Measurements from ENCODE around the gene PDE6C.

The PDE6C gene

DNA sequence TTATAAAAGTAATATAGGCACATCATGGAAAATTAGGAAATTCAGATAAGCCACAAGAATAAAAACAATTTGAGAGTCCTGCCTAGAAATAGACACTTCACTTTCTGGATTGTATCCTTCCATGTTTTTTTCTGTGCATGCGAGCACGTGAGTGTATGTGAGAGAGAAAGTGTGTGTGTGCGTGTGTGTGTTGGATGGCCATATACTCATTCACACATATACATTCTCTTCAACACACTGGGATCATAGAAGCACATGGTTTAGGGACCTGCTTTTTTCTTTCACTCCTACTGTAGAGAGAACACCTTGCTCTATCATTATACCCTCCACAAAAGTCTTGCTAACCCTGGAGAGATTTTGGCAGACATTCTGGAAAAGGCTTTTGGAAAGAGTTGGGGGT is 38.4 kb upstream of the PDE6C start:
- TF ChIP-seq, protein P1, sequence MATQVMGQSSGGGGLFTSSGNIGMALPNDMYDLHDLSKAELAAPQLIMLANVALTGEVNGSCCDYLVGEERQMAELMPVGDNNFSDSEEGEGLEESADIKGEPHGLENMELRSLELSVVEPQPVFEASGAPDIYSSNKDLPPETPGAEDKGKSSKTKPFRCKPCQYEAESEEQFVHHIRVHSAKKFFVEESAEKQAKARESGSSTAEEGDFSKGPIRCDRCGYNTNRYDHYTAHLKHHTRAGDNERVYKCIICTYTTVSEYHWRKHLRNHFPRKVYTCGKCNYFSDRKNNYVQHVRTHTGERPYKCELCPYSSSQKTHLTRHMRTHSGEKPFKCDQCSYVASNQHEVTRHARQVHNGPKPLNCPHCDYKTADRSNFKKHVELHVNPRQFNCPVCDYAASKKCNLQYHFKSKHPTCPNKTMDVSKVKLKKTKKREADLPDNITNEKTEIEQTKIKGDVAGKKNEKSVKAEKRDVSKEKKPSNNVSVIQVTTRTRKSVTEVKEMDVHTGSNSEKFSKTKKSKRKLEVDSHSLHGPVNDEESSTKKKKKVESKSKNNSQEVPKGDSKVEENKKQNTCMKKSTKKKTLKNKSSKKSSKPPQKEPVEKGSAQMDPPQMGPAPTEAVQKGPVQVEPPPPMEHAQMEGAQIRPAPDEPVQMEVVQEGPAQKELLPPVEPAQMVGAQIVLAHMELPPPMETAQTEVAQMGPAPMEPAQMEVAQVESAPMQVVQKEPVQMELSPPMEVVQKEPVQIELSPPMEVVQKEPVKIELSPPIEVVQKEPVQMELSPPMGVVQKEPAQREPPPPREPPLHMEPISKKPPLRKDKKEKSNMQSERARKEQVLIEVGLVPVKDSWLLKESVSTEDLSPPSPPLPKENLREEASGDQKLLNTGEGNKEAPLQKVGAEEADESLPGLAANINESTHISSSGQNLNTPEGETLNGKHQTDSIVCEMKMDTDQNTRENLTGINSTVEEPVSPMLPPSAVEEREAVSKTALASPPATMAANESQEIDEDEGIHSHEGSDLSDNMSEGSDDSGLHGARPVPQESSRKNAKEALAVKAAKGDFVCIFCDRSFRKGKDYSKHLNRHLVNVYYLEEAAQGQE (IDR thresholded peaks at IDR 0.05; ENCODE audit: low read depth): no peak
- no peak for TF ChIP-seq TEAD4 (IDR thresholded peaks at IDR 0.05)
- no peak for TF ChIP-seq RAD21 (IDR thresholded peaks at IDR 0.05; ENCODE audit: low read depth)
- no peak for TF ChIP-seq FOXM1 (IDR thresholded peaks at IDR 0.05; ENCODE audit: borderline replicate concordance, low read depth)
- no peak for TF ChIP-seq EGR1 (IDR thresholded peaks at IDR 0.05)

DNA sequence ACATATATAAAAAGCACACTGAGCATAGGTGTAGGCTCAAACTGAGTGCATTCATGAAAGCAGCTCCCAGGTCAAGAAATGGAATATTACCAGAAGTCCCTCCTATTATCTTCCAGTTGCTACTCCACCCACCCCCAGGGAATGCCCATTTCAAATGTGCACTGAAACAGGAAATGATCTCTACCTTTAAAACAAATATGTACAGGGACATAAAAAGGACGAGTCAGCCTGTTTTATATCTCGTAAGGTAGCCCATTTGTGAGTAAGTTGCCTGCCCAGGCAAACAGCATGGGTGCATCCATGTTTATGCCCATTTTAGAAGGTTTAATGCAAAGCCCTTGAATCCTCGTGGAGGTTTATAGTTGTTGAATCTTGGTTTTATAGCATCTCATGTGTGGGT is 35.4 kb upstream of the PDE6C start:
- TF ChIP-seq TCF12 (IDR thresholded peaks at IDR 0.05; ENCODE audit: low read depth) (no peak), TAF1 (IDR thresholded peaks at IDR 0.05; ENCODE audit: low read depth) (no peak), NFIC (IDR thresholded peaks at IDR 0.05) (no peak), CEBPB (IDR thresholded peaks at IDR 0.05) (no peak), YY1 (IDR thresholded peaks at IDR 0.05; ENCODE audit: low read depth) (no peak), TEAD4 (IDR thresholded peaks at IDR 0.05) (no peak), CREB1 (IDR thresholded peaks at IDR 0.05; ENCODE audit: low read depth) (no peak)

DNA sequence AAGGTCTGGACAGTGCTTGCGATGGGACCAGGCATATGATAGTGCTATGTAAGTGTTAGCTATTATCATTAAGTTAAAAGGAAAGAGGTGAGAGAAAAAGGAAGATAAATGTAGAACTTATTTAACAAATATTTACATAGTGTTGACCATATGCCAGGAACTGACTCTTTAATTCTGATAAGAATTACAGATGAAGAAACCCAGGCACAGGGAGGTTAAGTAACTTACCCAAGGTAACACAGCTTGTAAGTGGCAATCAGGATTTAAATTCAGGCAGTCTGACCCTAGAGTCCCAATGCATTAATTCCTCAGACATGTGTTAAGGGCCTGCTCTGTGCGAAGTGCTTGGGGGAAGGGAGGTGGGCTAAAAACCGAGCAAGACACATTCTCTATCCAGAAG is 34.8 kb upstream of the PDE6C start:
- TF ChIP-seq FOXM1 (IDR thresholded peaks at IDR 0.05; ENCODE audit: borderline replicate concordance, low read depth) (no peak), YY1 (IDR thresholded peaks at IDR 0.05; ENCODE audit: low read depth) (no peak), TAF1 (IDR thresholded peaks at IDR 0.05; ENCODE audit: low read depth) (no peak)
- TF ChIP-seq, protein P1 (IDR thresholded peaks at IDR 0.05; ENCODE audit: low read depth): no peak

DNA sequence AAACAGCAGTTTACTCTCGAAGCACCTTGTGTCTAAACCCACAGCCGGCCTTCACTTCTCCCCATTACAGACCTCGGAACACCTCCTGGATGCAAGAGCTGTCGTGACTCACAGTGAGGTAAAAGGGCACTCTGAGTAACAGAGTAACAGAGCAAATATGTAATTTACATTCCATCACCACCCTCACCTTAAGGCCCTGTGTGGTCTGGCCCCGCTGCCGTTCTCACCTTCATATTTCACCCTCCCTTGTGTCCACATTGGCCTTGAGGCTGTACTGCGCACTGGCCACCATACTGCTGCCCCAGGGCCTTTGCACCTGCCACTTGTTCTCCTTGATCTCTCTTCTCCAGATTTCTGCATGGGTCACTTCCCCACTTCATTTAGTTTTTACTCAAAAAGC is 33.2 kb upstream of the PDE6C start:
- no peak for TF ChIP-seq CEBPB (IDR thresholded peaks at IDR 0.05)
- no peak for TF ChIP-seq TAF1 (IDR thresholded peaks at IDR 0.05; ENCODE audit: low read depth)
- no peak for TF ChIP-seq EGR1 (IDR thresholded peaks at IDR 0.05)
- TF ChIP-seq CREB1 (IDR thresholded peaks at IDR 0.05; ENCODE audit: low read depth): no peak
- no peak for TF ChIP-seq TEAD4 (IDR thresholded peaks at IDR 0.05)
- TF ChIP-seq NFIC (IDR thresholded peaks at IDR 0.05): no peak
- TF ChIP-seq, protein P2, sequence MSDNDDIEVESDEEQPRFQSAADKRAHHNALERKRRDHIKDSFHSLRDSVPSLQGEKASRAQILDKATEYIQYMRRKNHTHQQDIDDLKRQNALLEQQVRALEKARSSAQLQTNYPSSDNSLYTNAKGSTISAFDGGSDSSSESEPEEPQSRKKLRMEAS (IDR thresholded peaks at IDR 0.05): no peak
- TF ChIP-seq RAD21 (IDR thresholded peaks at IDR 0.05; ENCODE audit: low read depth): no peak
- no peak for TF ChIP-seq ZBTB7A (IDR thresholded peaks at IDR 0.05; ENCODE audit: low read depth)
- no peak for TF ChIP-seq FOXM1 (IDR thresholded peaks at IDR 0.05; ENCODE audit: borderline replicate concordance, low read depth)
- TF ChIP-seq, protein P3, sequence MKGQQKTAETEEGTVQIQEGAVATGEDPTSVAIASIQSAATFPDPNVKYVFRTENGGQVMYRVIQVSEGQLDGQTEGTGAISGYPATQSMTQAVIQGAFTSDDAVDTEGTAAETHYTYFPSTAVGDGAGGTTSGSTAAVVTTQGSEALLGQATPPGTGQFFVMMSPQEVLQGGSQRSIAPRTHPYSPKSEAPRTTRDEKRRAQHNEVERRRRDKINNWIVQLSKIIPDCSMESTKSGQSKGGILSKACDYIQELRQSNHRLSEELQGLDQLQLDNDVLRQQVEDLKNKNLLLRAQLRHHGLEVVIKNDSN (IDR thresholded peaks at IDR 0.05): no peak
- TF ChIP-seq TCF12 (IDR thresholded peaks at IDR 0.05; ENCODE audit: low read depth): no peak
- no peak for TF ChIP-seq YY1 (IDR thresholded peaks at IDR 0.05; ENCODE audit: low read depth)
- TF ChIP-seq, protein P1 (IDR thresholded peaks at IDR 0.05; ENCODE audit: low read depth): no peak
- no peak for TF ChIP-seq EP300 (IDR thresholded peaks at IDR 0.05; ENCODE audit: borderline replicate concordance)

DNA sequence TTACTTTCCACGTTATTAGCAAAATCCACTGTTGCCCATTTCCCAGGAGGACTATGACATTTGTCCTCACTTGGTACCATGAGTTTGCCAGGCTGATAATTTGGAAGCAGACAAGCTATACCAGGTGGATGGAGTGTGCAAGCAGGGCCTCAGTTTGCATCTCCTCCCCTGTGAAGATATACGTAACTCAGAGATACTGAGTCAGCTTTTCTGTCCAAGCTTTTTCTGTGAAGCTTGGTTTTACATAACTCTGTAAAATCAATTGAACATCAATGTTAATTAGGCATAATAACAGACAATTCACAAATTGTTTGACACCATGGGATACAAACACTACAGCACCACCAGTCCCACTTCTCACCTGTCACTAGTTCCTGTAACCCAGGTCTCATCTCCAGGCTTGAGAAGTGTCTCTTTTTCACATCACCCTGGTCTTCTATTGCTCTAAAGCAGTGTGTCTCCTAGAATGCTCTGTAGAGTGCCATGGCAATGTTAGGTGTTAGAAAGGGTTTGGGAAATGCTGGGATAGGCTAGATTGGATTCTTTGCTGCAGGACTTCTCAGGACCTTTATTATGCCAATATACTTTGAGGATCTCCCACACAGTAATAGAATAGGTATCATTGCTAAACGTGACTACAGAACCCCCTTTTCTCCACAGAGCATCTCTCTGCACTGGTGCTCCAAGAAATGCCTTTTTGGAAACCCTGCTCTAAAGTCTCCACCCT is 32.2 kb upstream of the PDE6C start:
- TF ChIP-seq, protein P3 (IDR thresholded peaks at IDR 0.05): no peak
- TF ChIP-seq TAF1 (IDR thresholded peaks at IDR 0.05; ENCODE audit: low read depth): no peak
- no peak for TF ChIP-seq NFIC (IDR thresholded peaks at IDR 0.05)
- no peak for TF ChIP-seq TCF12 (IDR thresholded peaks at IDR 0.05; ENCODE audit: low read depth)
- no peak for TF ChIP-seq FOXM1 (IDR thresholded peaks at IDR 0.05; ENCODE audit: borderline replicate concordance, low read depth)
- no peak for TF ChIP-seq EGR1 (IDR thresholded peaks at IDR 0.05)
- TF ChIP-seq, protein P2 (IDR thresholded peaks at IDR 0.05): no peak
- no peak for TF ChIP-seq ZBTB7A (IDR thresholded peaks at IDR 0.05; ENCODE audit: low read depth)
- no peak for TF ChIP-seq EP300 (IDR thresholded peaks at IDR 0.05; ENCODE audit: borderline replicate concordance)
- TF ChIP-seq YY1 (IDR thresholded peaks at IDR 0.05; ENCODE audit: low read depth): no peak
- no peak for TF ChIP-seq RAD21 (IDR thresholded peaks at IDR 0.05; ENCODE audit: low read depth)
- no peak for TF ChIP-seq CEBPB (IDR thresholded peaks at IDR 0.05)
- TF ChIP-seq, protein P1 (IDR thresholded peaks at IDR 0.05; ENCODE audit: low read depth): no peak
- TF ChIP-seq TEAD4 (IDR thresholded peaks at IDR 0.05): no peak
- no peak for TF ChIP-seq CREB1 (IDR thresholded peaks at IDR 0.05; ENCODE audit: low read depth)

Data from Ishikawa (cell line).